ENCODE measurements around the gene METTL9.

- TF ChIP-seq EZH2 (IDR thresholded peaks at IDR 0.05) (no peak), POLR2AphosphoS5 (IDR thresholded peaks at IDR 0.05; ENCODE audit: borderline replicate concordance, low read depth, low read length) (no peak), FOXP2 (optimal IDR thresholded peaks at IDR 0.05; ENCODE audit: control extremely low read depth, extremely low read length, insufficient read depth) (no peak)
Observed at GRCh38 chr16:21643785-21644184, 44.4 kb downstream of the METTL9 start.
